ENCODE results near the gene SLPI. TPM values are rescaled to one million over a fixed set of nuclear protein-coding genes. Genes with fewer than 3 reads are reported as not detected.
A peak's percentile ranks its signal among the peaks of the same experiment; 100 is the strongest.

The SLPI gene
- total and polyA plus RNA-seq, 2 experiments from 2014 or later: not detected

DNA sequence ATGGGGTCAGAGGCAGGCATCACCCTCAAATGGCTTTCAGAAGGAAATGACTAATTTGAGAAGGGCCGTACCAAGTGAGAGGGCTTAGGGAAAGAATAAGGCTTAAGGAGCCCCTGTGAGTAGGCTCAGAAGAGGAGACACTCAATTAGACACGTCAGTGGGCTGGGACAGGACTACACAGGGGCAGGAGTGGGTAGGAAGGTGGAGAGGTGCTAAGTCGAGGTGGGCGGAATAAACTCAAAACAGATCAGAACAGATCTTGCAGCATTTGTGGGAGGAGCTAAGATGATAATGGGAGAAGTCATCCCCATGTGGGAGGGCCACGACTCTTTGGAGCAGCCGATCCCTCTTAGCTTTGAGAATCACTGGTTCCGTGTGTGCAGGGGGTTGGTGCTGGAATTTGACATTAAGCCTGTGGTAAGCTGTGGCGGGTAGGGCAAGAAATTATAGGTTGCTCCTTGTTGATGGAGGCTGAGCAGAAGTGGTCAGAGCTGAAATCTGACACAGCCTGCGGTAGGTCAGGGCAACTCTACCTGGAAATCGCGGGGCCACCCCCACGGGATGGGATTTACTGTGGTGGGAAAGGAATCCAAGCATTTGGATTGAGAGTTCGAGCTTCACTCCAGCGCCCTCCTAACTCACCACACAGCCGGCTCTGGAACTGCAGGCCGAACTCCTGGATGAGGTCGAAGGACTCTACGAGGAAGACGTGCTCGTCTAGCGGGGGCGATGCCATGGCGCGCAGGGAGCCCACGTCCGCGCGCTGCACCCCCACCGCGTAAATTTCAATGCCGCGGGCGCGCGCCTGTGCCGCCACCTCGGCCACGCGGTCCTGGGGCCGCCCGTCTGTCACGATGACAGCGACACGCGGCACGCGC is 49.5 kb upstream of the SLPI start:
- Histone ChIP-seq H3K4me3 (no peak overlapping the region), H2AFZ (no peak overlapping the region), H3K4me2 (no peak overlapping the region), H3K9me2 (ENCODE audit: insufficient read depth) (no peaks in the 10 kb centered on the region), H3K27ac (ENCODE audit: low read depth) (no peak overlapping the region), H3K79me2 (replicated peaks; ENCODE audit: insufficient read depth) (no peaks in the 10 kb centered on the region), H3F3A (replicated peaks; ENCODE audit: low read depth) (no peaks in the 10 kb centered on the region), H3K27me3 (ENCODE audit: insufficient read depth) (0 out of 2 replicates have a peak, but pooled peaks cover 4% of the 10 kb centered on the region), H3K4me1 (ENCODE audit: insufficient read depth) (peaks cover 10% of the 10 kb centered on the region; the same call in 1 of the 2 replicates), H4K20me1 (replicated peaks; ENCODE audit: insufficient read depth) (no peaks in the 10 kb centered on the region), H3K36me3 (ENCODE audit: insufficient read depth) (no peaks in the 10 kb centered on the region)
- Mint-ChIP-seq H3K36me3 (ENCODE audit: low read depth) (no peaks in the 10 kb centered on the region), H3K27ac (no peak overlapping the region), H3K4me1 (peaks cover 25% of the 10 kb centered on the region), H3K4me3 (no peak overlapping the region), H3K27me3 (ENCODE audit: insufficient read depth, low read depth, poor library complexity) (peaks cover 25% of the 10 kb centered on the region), H3K9me3 (no peaks in the 10 kb centered on the region; the same call in 2 of the 3 replicates)
- ATAC-seq (no peak), DNase-seq (ENCODE audit: low spot score) (no peak)
- TF ChIP-seq EZH2phosphoT487 (IDR thresholded peaks at IDR 0.05; ENCODE audit: unreplicated experiment) (no peak), NANOG (IDR thresholded peaks at IDR 0.05; ENCODE audit: borderline replicate concordance) (no peak), ZNF331 (CRISPR knock-in tag; IDR thresholded peaks at IDR 0.05; ENCODE audit: low read depth) (no peak), CREB1 (CRISPR knock-in tag; IDR thresholded peaks at IDR 0.05; ENCODE audit: low read depth) (no peak), POLR2AphosphoS5 (IDR thresholded peaks at IDR 0.05; ENCODE audit: low read depth) (no peak), STAT1 (IDR thresholded peaks at IDR 0.05; ENCODE audit: unreplicated experiment) (no peak), EZH2 (IDR thresholded peaks at IDR 0.05; ENCODE audit: low read depth, unreplicated experiment) (no peak)

DNA sequence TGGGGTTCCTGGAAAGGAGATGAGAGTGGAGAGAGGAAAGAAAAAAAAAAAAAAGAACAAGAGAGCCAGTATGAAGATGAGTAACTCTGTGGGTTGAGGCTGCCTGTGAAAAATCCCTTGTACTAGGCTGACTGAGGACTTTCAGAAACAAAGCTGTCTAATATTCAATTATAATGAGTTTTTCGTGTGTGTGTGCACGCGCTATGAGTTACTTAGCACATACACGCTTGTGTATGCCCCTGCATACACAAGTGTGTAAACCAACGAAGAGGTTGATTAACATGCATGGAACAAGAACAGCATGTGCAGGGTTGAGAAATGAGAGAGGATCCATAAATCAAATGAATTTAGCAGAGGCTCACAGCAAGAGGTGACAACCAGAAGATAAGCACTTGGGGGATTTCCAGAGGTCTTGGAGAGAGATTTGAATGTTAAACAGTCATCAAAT is 47.5 kb upstream of the SLPI start:
- Mint-ChIP-seq H3K27ac (no peak overlapping the region), H3K4me3 (no peak overlapping the region), H3K36me3 (ENCODE audit: low read depth) (no peaks in the 10 kb centered on the region), H3K4me1 (peaks cover 16% of the 10 kb centered on the region; the same call in 2 of the 3 replicates), H3K9me3 (no peaks in the 10 kb centered on the region; the same call in 2 of the 3 replicates), H3K27me3 (ENCODE audit: insufficient read depth, low read depth, poor library complexity) (peaks cover 18% of the 10 kb centered on the region)
- no peak overlapping the region for H3K4me3 ChIP-seq
- DNase-seq (ENCODE audit: low spot score) (no peak), ATAC-seq (no peak)
- no peaks in the 10 kb centered on the region for H3K9me2 ChIP-seq (ENCODE audit: insufficient read depth)
- no peaks in the 10 kb centered on the region for H3K36me3 ChIP-seq (ENCODE audit: insufficient read depth)
- no peak overlapping the region for H3K4me2 ChIP-seq
- no peaks in the 10 kb centered on the region for H4K20me1 ChIP-seq (replicated peaks; ENCODE audit: insufficient read depth)
- no peaks in the 10 kb centered on the region for H3K4me1 ChIP-seq (ENCODE audit: insufficient read depth)
- 0 out of 2 replicates have a peak, but pooled peaks cover 4% of the 10 kb centered on the region for H3K27me3 ChIP-seq (ENCODE audit: insufficient read depth)
- no peaks in the 10 kb centered on the region for H3K79me2 ChIP-seq (replicated peaks; ENCODE audit: insufficient read depth)
- no peaks in the 10 kb centered on the region for H3F3A ChIP-seq (replicated peaks; ENCODE audit: low read depth)
- H3K27ac ChIP-seq (ENCODE audit: low read depth): no peak overlapping the region
- TF ChIP-seq, protein P1, sequence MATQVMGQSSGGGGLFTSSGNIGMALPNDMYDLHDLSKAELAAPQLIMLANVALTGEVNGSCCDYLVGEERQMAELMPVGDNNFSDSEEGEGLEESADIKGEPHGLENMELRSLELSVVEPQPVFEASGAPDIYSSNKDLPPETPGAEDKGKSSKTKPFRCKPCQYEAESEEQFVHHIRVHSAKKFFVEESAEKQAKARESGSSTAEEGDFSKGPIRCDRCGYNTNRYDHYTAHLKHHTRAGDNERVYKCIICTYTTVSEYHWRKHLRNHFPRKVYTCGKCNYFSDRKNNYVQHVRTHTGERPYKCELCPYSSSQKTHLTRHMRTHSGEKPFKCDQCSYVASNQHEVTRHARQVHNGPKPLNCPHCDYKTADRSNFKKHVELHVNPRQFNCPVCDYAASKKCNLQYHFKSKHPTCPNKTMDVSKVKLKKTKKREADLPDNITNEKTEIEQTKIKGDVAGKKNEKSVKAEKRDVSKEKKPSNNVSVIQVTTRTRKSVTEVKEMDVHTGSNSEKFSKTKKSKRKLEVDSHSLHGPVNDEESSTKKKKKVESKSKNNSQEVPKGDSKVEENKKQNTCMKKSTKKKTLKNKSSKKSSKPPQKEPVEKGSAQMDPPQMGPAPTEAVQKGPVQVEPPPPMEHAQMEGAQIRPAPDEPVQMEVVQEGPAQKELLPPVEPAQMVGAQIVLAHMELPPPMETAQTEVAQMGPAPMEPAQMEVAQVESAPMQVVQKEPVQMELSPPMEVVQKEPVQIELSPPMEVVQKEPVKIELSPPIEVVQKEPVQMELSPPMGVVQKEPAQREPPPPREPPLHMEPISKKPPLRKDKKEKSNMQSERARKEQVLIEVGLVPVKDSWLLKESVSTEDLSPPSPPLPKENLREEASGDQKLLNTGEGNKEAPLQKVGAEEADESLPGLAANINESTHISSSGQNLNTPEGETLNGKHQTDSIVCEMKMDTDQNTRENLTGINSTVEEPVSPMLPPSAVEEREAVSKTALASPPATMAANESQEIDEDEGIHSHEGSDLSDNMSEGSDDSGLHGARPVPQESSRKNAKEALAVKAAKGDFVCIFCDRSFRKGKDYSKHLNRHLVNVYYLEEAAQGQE (IDR thresholded peaks at IDR 0.05; ENCODE audit: unreplicated experiment): no peak
- TF ChIP-seq JUNB (IDR thresholded peaks at IDR 0.05; ENCODE audit: unreplicated experiment): no peak
- TF ChIP-seq EZH2phosphoT487 (IDR thresholded peaks at IDR 0.05; ENCODE audit: unreplicated experiment): no peak
- TF ChIP-seq CREB1 (CRISPR knock-in tag; IDR thresholded peaks at IDR 0.05; ENCODE audit: low read depth): no peak
- TF ChIP-seq ZNF331 (CRISPR knock-in tag; IDR thresholded peaks at IDR 0.05; ENCODE audit: low read depth): no peak
- H2AFZ ChIP-seq: 0 out of 2 replicates have a peak overlapping the region, but pooled peaks have one; percentile 45

Measured in GM23338 (cell line).